ENCODE measurements around the gene SH3BGRL. TPM values are rescaled to one million over a fixed set of nuclear protein-coding genes. Genes with fewer than 3 reads are reported as not detected.

The SH3BGRL gene
- polyA plus RNA-seq, 3 donors from 2014 or later: 188 to 334 (median 208) TPM

GRCh38 chrX:81231476-81231875 lies 29.6 kb downstream of the SH3BGRL start:
- Mint-ChIP-seq H3K27ac (no peak overlapping the region), H3K4me3 (no peak overlapping the region)

DNA sequence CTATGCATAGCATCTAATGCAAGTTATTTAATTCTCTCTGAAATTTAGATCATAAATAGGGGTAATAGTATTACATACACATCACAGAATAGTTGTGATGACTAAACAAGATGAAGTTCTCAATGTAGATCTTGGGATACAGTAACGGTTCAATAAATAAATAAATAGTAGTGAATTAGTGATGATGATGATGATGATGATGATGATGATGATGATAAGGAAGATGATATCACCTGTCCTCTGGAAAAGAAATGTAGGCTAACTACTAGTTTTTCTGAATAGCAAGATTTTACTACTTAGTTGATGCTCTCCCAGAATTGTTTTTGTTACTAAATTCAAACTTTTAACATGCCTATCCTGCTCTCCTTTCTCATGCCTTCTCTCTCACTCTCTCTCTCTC lies 30.3 kb downstream of the SH3BGRL start:
- peaks cover 2 to 6% (median 3%) of the 10 kb centered on the region in 3 donors for H3K36me3 Mint-ChIP-seq
- H3K27me3 Mint-ChIP-seq (ENCODE audit: low read depth in 3 of 3): peaks cover 0 to 7% (median 3%) of the 10 kb centered on the region in 3 donors
- no peaks in the 10 kb centered on the region for H3K9me3 Mint-ChIP-seq
- H3K4me3 Mint-ChIP-seq: no peak overlapping the region
- no peak for DNase-seq
- peaks cover 22 to 49% of the 10 kb centered on the region in 2 donors for H3K4me1 Mint-ChIP-seq
- H3K27ac Mint-ChIP-seq: no peak overlapping the region

More at GRCh38 chrX:81231476-81231875, 29.6 kb downstream of the SH3BGRL start:
- no peak for DNase-seq
- peaks cover 22 to 53% of the 10 kb centered on the region in 2 donors for H3K4me1 Mint-ChIP-seq
- H3K9me3 Mint-ChIP-seq: no peaks in the 10 kb centered on the region
- peaks cover 0 to 4% (median 3%) of the 10 kb centered on the region in 3 donors for H3K27me3 Mint-ChIP-seq (ENCODE audit: low read depth in 3 of 3)
- peaks cover 0 to under 1% (median 0%) of the 10 kb centered on the region in 3 donors for H3K36me3 Mint-ChIP-seq

- peaks cover 0 to 25% of the 10 kb centered on the region in 2 donors for H3K4me1 Mint-ChIP-seq
These were observed 35.6 kb downstream of the SH3BGRL start for GRCh38 chrX:81237516-81237915.

DNA sequence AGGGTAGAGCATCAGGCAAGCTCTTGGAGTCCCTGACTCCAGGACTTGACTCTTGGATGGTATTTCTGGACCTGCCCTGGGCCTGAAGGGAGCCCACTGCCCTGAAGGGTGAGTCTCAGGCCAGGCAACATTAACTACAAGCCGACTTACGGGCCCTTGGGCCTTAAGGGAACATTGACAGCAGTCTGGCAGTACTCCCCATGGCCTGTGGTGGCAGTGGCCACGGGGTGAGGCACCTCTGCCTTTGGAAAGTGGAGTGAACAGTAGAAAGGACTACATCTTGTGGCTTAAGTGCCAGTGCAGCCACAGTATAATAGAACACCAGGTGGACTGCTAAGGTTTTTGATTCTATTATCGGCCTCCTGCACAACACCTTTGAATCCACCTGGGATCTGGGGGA lies 36.3 kb downstream of the SH3BGRL start:
- H3K36me3 Mint-ChIP-seq: peaks cover 9 to 23% (median 22%) of the 10 kb centered on the region in 3 donors
- peaks cover 0 to 1% (median 0%) of the 10 kb centered on the region in 6 donors for H3K9me3 Mint-ChIP-seq
- H3K27ac Mint-ChIP-seq: no peak overlapping the region
- H3K4me3 Mint-ChIP-seq: no peak overlapping the region
- H3K4me1 Mint-ChIP-seq: peaks cover 0 to 19% of the 10 kb centered on the region in 2 donors
- H3K27me3 Mint-ChIP-seq (ENCODE audit: low read depth in 3 of 3): peaks cover 0 to 9% (median 3%) of the 10 kb centered on the region in 3 donors
- no peak for DNase-seq

More at GRCh38 chrX:81237516-81237915, 35.6 kb downstream of the SH3BGRL start:
- H3K36me3 Mint-ChIP-seq: peaks cover 9 to 22% (median 21%) of the 10 kb centered on the region in 3 donors
- no peak overlapping the region for H3K4me3 Mint-ChIP-seq
- no peak overlapping the region for H3K27ac Mint-ChIP-seq
- peaks cover 0 to 1% (median 0%) of the 10 kb centered on the region in 6 donors for H3K9me3 Mint-ChIP-seq
- H3K27me3 Mint-ChIP-seq (ENCODE audit: low read depth in 3 of 3): peaks cover 2 to 9% (median 3%) of the 10 kb centered on the region in 3 donors
- DNase-seq: no peak

- H3K27ac Mint-ChIP-seq: no peak overlapping the region
These were observed 38.9 kb downstream of the SH3BGRL start for GRCh38 chrX:81240701-81241331.

DNA sequence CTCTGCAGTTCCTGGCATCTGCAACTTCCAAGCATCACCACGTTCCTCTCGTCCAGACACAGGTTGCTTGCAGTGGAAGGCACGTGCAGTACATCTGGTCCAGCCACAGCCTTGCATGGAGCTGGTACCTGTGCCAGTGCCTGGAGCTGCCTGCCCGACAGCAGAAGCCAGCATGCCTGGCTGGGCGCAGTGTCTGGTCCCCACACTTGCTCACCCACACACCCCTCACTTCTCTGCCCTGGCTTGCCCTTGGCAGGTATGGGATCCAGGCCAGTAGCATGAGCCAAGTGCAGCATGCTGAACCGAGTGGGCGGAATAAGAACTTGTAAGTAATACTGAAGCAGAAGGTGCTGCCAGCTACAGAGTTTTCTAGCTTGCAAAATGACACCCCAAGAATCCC lies 39.9 kb downstream of the SH3BGRL start:
- Mint-ChIP-seq H3K27me3 (ENCODE audit: low read depth in 3 of 3) (peaks cover 0 to 5% (median 3%) of the 10 kb centered on the region in 3 donors), H3K27ac (no peak overlapping the region), H3K4me1 (peaks cover 0 to 14% of the 10 kb centered on the region in 2 donors), H3K36me3 (peaks cover 6 to 23% (median 21%) of the 10 kb centered on the region in 3 donors), H3K4me3 (no peak overlapping the region), H3K9me3 (peaks cover 0 to 1% (median 0%) of the 10 kb centered on the region in 6 donors)
- no peak for DNase-seq

More at GRCh38 chrX:81240701-81241331, 38.9 kb downstream of the SH3BGRL start:
- H3K9me3 Mint-ChIP-seq: peaks cover 0 to 1% (median 0%) of the 10 kb centered on the region in 6 donors
- peaks cover 0 to 6% (median 3%) of the 10 kb centered on the region in 3 donors for H3K27me3 Mint-ChIP-seq (ENCODE audit: low read depth in 3 of 3)
- peaks cover 0 to 12% of the 10 kb centered on the region in 2 donors for H3K4me1 Mint-ChIP-seq
- DNase-seq: no peak
- H3K36me3 Mint-ChIP-seq: peaks cover 9 to 23% (median 22%) of the 10 kb centered on the region in 3 donors
- H3K4me3 Mint-ChIP-seq: no peak overlapping the region

DNA sequence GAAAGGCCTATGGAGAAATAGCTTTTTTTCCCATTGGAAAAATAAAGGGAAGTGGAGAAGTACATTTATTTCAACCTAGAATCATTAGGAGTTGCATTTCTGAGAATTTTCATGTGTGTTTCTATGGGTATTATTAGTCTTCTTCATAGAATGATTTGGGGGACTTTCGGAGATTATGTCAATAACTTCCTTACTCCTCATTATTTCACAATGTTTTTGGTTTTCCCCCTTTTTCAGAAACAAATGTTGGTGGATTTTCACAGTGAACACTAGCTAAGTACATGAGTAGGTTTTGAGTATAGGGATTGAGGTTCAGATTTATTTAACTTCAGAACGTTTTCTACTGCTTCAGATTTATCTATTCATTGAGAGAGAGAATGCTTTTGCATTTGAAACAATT lies 54.0 kb downstream of the SH3BGRL start:
- DNase-seq: no peak
- Mint-ChIP-seq H3K9me3 (no peaks in the 10 kb centered on the region), H3K36me3 (no peaks in the 10 kb centered on the region), H3K27me3 (ENCODE audit: low read depth in 3 of 3) (peaks cover 0 to 2% (median 0%) of the 10 kb centered on the region in 3 donors), H3K27ac (no peak overlapping the region), H3K4me1 (peaks cover 19 to 32% of the 10 kb centered on the region in 2 donors), H3K4me3 (no peak overlapping the region)

GRCh38 chrX:81257817-81258216 lies 55.9 kb downstream of the SH3BGRL start:
- H3K4me1 Mint-ChIP-seq: peaks cover 26 to 39% of the 10 kb centered on the region in 2 donors

DNA sequence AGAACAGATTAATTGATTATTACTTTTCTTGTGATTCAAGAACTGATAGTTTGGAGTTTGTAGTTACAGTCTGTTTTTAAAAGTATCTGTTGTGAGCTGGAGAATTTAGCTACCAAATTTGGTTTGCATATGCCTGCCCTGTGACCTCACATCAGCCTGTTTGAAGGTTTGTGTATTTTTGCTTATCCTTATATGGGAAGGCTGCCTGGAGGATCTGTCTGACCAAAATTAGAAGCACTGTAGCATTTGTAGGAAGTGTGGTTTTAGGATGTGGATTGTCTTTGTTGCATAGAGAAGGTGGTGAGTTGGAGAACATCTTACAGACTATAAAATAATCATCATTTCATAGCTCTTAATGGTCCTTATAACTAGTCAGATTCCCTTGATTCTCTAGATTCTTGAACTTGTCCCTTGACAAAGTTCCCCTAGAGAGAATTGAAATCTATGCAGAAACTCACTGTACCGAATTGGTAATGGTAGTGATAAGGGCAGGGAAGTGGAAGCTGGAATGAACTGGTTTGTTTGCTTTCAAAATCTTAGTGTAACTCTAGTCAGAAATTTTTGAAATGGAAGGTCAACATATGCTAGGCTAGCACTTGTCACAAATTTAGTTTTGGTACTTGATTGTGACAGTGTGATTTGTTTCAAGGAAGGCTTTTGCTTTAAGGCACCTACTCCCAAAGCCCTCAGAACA lies 57.3 kb downstream of the SH3BGRL start:
- DNase-seq: no peak
- Mint-ChIP-seq H3K4me3 (no peak overlapping the region), H3K36me3 (no peaks in the 10 kb centered on the region), H3K27ac (peak overlapping the region in 1 of 6 donors; percentile 66), H3K9me3 (no peaks in the 10 kb centered on the region), H3K27me3 (ENCODE audit: low read depth in 3 of 3) (peaks cover 0 to 2% (median 0%) of the 10 kb centered on the region in 3 donors), H3K4me1 (peaks cover 31 to 45% of the 10 kb centered on the region in 2 donors)

More at GRCh38 chrX:81257817-81258216, 55.9 kb downstream of the SH3BGRL start:
- Mint-ChIP-seq H3K4me3 (no peak overlapping the region), H3K27me3 (ENCODE audit: low read depth in 3 of 3) (peaks cover 0 to 2% (median 0%) of the 10 kb centered on the region in 3 donors), H3K9me3 (no peaks in the 10 kb centered on the region), H3K36me3 (no peaks in the 10 kb centered on the region), H3K27ac (no peak overlapping the region)
- no peak for DNase-seq

- no peak for DNase-seq
- peaks cover 0 to 2% (median 0%) of the 10 kb centered on the region in 3 donors for H3K27me3 Mint-ChIP-seq (ENCODE audit: low read depth in 3 of 3)
- peaks cover 34 to 46% of the 10 kb centered on the region in 2 donors for H3K4me1 Mint-ChIP-seq
- H3K27ac Mint-ChIP-seq: no peak overlapping the region
- H3K9me3 Mint-ChIP-seq: no peaks in the 10 kb centered on the region
- no peak overlapping the region for H3K4me3 Mint-ChIP-seq
- H3K36me3 Mint-ChIP-seq: no peaks in the 10 kb centered on the region
These were observed 58.0 kb downstream of the SH3BGRL start for GRCh38 chrX:81259714-81260395.

- H3K4me3 Mint-ChIP-seq: no peak overlapping the region
- DNase-seq: no peak
- H3K4me1 Mint-ChIP-seq: peaks cover 39 to 47% of the 10 kb centered on the region in 2 donors
- H3K27ac Mint-ChIP-seq: no peak overlapping the region
- H3K36me3 Mint-ChIP-seq: peaks cover 0 to 5% (median 0%) of the 10 kb centered on the region in 3 donors
- H3K9me3 Mint-ChIP-seq: no peaks in the 10 kb centered on the region
- H3K27me3 Mint-ChIP-seq (ENCODE audit: low read depth in 3 of 3): peaks cover 0 to 2% (median 2%) of the 10 kb centered on the region in 3 donors
These were observed 59.7 kb downstream of the SH3BGRL start for GRCh38 chrX:81261576-81261975.

- H3K4me3 Mint-ChIP-seq: no peak overlapping the region
- peaks cover 51 to 60% of the 10 kb centered on the region in 2 donors for H3K4me1 Mint-ChIP-seq
- H3K9me3 Mint-ChIP-seq: no peaks in the 10 kb centered on the region
- peak overlapping the region in 1 of 6 donors; percentile 14 for H3K27ac Mint-ChIP-seq
- H3K27me3 Mint-ChIP-seq (ENCODE audit: low read depth in 3 of 3): peaks cover 0 to 2% (median 2%) of the 10 kb centered on the region in 3 donors
- no peak for DNase-seq
- H3K36me3 Mint-ChIP-seq: peaks cover 0 to 5% (median 0%) of the 10 kb centered on the region in 3 donors
These were observed 61.2 kb downstream of the SH3BGRL start for GRCh38 chrX:81263059-81263458.

DNA sequence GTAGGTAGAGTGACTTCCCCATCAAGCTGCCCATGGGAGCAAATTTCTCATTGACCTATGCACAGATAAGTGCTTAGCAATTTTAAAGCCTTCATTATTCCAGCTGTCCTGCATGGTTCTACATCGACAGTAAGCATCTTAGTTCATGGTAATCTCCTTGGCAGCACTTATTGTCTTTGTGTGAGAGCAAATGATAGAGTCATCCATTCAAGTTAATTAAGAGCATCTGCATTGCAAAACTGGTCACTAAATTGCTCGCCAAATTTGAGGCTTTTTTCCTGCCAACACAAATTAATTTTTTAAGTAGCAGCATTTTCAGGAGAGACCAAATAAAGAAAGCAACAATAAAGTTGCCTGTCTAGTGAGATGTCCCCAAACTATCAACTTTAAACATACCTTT lies 76.7 kb downstream of the SH3BGRL start:
- no peak overlapping the region for H3K4me3 Mint-ChIP-seq
- H3K4me1 Mint-ChIP-seq: no peaks in the 10 kb centered on the region
- peaks cover 0 to 11% (median 0%) of the 10 kb centered on the region in 3 donors for H3K27me3 Mint-ChIP-seq (ENCODE audit: low read depth in 3 of 3)
- no peak overlapping the region for H3K27ac Mint-ChIP-seq
- DNase-seq: no peak
- peaks cover 6 to 34% (median 15%) of the 10 kb centered on the region in 3 donors for H3K36me3 Mint-ChIP-seq
- no peaks in the 10 kb centered on the region for H3K9me3 Mint-ChIP-seq
